ENCODE data around the gene TMEM87B. TPM values are rescaled to one million over a fixed set of nuclear protein-coding genes. Genes with fewer than 3 reads are reported as not detected.

Gene TMEM87B
- total RNA-seq, 1 donor from 2014 or later, result 15.4 TPM

GRCh38 chr2:112161431-112162145, 106.5 kb downstream of the TMEM87B start:
- Mint-ChIP-seq H3K4me3 (ENCODE audit: low read depth) (no peak overlapping the region), H3K4me1 (ENCODE audit: low read depth) (no peaks in the 10 kb centered on the region), H3K9me3 (ENCODE audit: low read depth) (no peaks in the 10 kb centered on the region), H3K36me3 (ENCODE audit: insufficient read depth) (peaks cover 2% of the 10 kb centered on the region), H3K27me3 (no peaks in the 10 kb centered on the region), H3K27ac (no peak overlapping the region)
- DNase-seq (ENCODE audit: low spot score, unreplicated experiment), result no peak
- no peak for TF ChIP-seq CTCF (IDR thresholded peaks at IDR 0.05; ENCODE audit: unreplicated experiment)

DNA sequence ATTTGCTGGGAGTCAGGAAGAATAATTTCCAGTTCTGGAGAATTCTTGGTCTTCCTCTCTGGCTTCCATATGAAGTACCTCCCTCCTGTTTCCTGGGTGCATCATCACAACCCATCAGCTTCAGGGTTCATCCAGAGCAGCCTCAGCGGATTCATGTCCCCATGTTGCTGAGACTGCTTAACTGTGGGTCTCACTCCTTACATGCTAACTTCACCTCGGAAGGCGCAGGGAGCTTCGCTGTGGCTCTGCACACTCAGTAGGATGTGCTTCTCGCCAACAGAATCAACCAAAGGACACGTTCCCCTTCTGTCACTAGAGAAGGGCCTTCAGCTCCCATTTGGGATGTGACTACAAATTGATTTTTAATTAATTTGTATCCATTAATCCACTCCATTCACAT, 107.3 kb downstream of the TMEM87B start:
- no peak for DNase-seq (ENCODE audit: low spot score, unreplicated experiment)
- Mint-ChIP-seq H3K4me1 (ENCODE audit: low read depth) (peaks cover 5% of the 10 kb centered on the region), H3K9me3 (ENCODE audit: low read depth) (no peaks in the 10 kb centered on the region), H3K27ac (no peak overlapping the region), H3K4me3 (ENCODE audit: low read depth) (no peak overlapping the region), H3K36me3 (ENCODE audit: insufficient read depth) (peaks cover 2% of the 10 kb centered on the region), H3K27me3 (no peaks in the 10 kb centered on the region)
- no peak for TF ChIP-seq CTCF (IDR thresholded peaks at IDR 0.05; ENCODE audit: unreplicated experiment)

- Mint-ChIP-seq H3K27me3 (no peaks in the 10 kb centered on the region), H3K27ac (no peak overlapping the region), H3K4me1 (ENCODE audit: low read depth) (peaks cover 5% of the 10 kb centered on the region), H3K9me3 (ENCODE audit: low read depth) (no peaks in the 10 kb centered on the region), H3K36me3 (ENCODE audit: insufficient read depth) (peaks cover 2% of the 10 kb centered on the region), H3K4me3 (ENCODE audit: low read depth) (no peak overlapping the region)
- TF ChIP-seq CTCF (IDR thresholded peaks at IDR 0.05; ENCODE audit: unreplicated experiment), result no peak
- no peak for DNase-seq (ENCODE audit: low spot score, unreplicated experiment)
Measured at GRCh38 chr2:112162956-112163355, 107.9 kb downstream of the TMEM87B start.

DNA sequence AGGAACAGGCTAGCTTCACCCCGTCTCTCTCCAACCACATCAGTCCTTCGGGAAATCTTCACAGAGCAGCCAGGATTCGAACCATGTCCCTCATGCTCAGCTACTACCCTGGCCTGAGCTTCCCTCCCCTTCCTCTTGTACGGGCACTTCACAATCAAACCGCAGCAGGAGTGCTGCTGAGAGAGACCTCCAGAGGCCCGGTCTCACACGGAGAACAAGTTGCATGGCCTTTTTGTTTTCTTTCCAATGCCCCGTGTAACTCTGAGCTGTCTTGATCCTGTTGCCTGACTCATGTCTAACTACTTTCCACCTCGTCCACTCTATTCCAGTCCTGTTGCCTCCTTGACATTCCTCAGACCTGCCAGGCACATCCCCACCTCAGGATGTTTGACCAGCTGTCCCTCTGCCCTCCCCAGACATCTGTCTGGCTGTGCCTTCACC, 108.5 kb downstream of the TMEM87B start:
- no peak overlapping the region for H3K27ac Mint-ChIP-seq

DNA sequence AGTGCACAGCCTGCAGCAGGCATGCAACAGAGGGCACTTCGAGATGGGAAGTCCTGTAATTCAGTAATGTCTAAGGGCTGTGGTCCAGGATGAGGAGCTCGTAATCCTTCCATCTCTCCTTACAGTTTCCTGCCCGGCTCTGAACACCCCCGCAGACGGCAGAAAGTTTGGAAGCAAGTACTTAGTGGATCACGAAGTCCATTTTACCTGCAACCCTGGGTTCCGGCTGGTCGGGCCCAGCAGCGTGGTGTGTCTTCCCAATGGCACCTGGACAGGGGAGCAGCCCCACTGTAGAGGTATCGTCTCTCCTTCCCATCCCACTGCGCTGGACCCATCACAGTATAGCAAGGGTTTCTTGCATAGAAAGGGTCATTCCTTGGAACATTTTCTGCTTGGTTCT, 109.8 kb downstream of the TMEM87B start:
- H3K27ac Mint-ChIP-seq, result no peak overlapping the region
- peaks cover 4% of the 10 kb centered on the region for H3K36me3 Mint-ChIP-seq (ENCODE audit: insufficient read depth)
- H3K9me3 Mint-ChIP-seq (ENCODE audit: low read depth), result no peaks in the 10 kb centered on the region
- no peak for TF ChIP-seq CTCF (IDR thresholded peaks at IDR 0.05; ENCODE audit: unreplicated experiment)
- no peak overlapping the region for H3K4me3 Mint-ChIP-seq (ENCODE audit: low read depth)
- no peak for DNase-seq (ENCODE audit: low spot score, unreplicated experiment)
- no peaks in the 10 kb centered on the region for H3K27me3 Mint-ChIP-seq
- H3K4me1 Mint-ChIP-seq (ENCODE audit: low read depth), result peaks cover 5% of the 10 kb centered on the region

More for the DNA sequence above, 108.5 kb downstream of the TMEM87B start:
- peaks cover 5% of the 10 kb centered on the region for H3K4me1 Mint-ChIP-seq (ENCODE audit: low read depth)
- H3K9me3 Mint-ChIP-seq (ENCODE audit: low read depth), result no peaks in the 10 kb centered on the region
- H3K27me3 Mint-ChIP-seq, result no peaks in the 10 kb centered on the region
- H3K4me3 Mint-ChIP-seq (ENCODE audit: low read depth), result no peak overlapping the region
- DNase-seq (ENCODE audit: low spot score, unreplicated experiment), result no peak
- H3K36me3 Mint-ChIP-seq (ENCODE audit: insufficient read depth), result peaks cover 2% of the 10 kb centered on the region
- no peak for TF ChIP-seq CTCF (IDR thresholded peaks at IDR 0.05; ENCODE audit: unreplicated experiment)
